SK-N-SH treated with all-trans-retinoic acid at 6 μM for 48 hours (cell line): ENCODE measurements around the gene PTPRD.

Experiments
- ATAC-seq: fragments of 200-7000 bp; cut with Tn5 transposase; 3 replicates; pipeline ENCODE4 v1.9.1; 2020; ENCODE audit warnings: mild to moderate bottlenecking, moderate library complexity
- ARNTL ChIP-seq: fragments of 450-650 bp; formaldehyde crosslinking; IDR thresholded peaks from 2 replicates; pipeline ENCODE4 v1.5.0; 2020; ENCODE audit warnings: low read depth, mild to moderate bottlenecking, moderate library complexity, borderline replicate concordance
- CREB5 ChIP-seq: fragments of 250-450 bp; sonication (Bioruptor Pico); IDR thresholded peaks from 2 replicates; pipeline ENCODE4 v1.5.1; 2020; ENCODE audit warnings: low read depth, mild to moderate bottlenecking, moderate library complexity
- CSDC2 ChIP-seq: fragments of 250-450 bp; sonication (Bioruptor Pico); IDR thresholded peaks from 2 replicates; pipeline ENCODE4 v1.5.0; 2020; ENCODE audit warnings: mild to moderate bottlenecking, moderate library complexity
- GLIS3 ChIP-seq: fragments of 250-450 bp; sonication (Bioruptor Pico); IDR thresholded peaks from 2 replicates; pipeline ENCODE4 v1.5.0; 2020; ENCODE audit warnings: mild to moderate bottlenecking, moderate library complexity
- ISL1 ChIP-seq: fragments of 250-450 bp; sonication (Bioruptor Pico); IDR thresholded peaks from 2 replicates; pipeline ENCODE4 v2.1.2; 2022; ENCODE audit warnings: mild to moderate bottlenecking, moderate library complexity
- OSR1 ChIP-seq: fragments of 250-450 bp; sonication (Bioruptor Pico); IDR thresholded peaks from 2 replicates; pipeline ENCODE4 v1.8.0; 2022; ENCODE audit warnings: moderate library complexity, mild to moderate bottlenecking, inconsistent platforms
- PPARA ChIP-seq: fragments of 250-450 bp; sonication (Bioruptor Pico); IDR thresholded peaks from 2 replicates; pipeline ENCODE4 v1.5.0; 2020; ENCODE audit warnings: mild to moderate bottlenecking, borderline replicate concordance
- RARB ChIP-seq: fragments of 250-450 bp; sonication (Bioruptor Pico); IDR thresholded peaks from 2 replicates; pipeline ENCODE4 v1.8.0; 2021; ENCODE audit warnings: mild to moderate bottlenecking, moderate library complexity
- SNAI2 ChIP-seq: fragments of 250-450 bp; sonication (Bioruptor Pico); IDR thresholded peaks from 2 replicates; pipeline ENCODE4 v1.5.0; 2020; ENCODE audit warnings: mild to moderate bottlenecking, moderate library complexity
- TCF4 ChIP-seq: fragments of 250-450 bp; sonication (Bioruptor Pico); IDR thresholded peaks from 2 replicates; pipeline ENCODE4 v1.8.0; 2021; ENCODE audit warnings: mild to moderate bottlenecking, moderate library complexity, borderline replicate concordance
- TOX ChIP-seq: fragments of 250-450 bp; sonication (Bioruptor Pico); IDR thresholded peaks from 2 replicates; pipeline ENCODE4 v1.8.0; 2021; ENCODE audit warnings: mild to moderate bottlenecking, moderate library complexity, borderline replicate concordance
- ZC3H10 ChIP-seq: fragments of 250-450 bp; sonication (Bioruptor Pico); IDR thresholded peaks from 2 replicates; pipeline ENCODE4 v1.5.1; 2021; ENCODE audit warnings: mild to moderate bottlenecking, moderate library complexity
- ZFP3 ChIP-seq: fragments of 250-450 bp; sonication (Bioruptor Pico); IDR thresholded peaks from 2 replicates; pipeline ENCODE4 v1.5.0; 2020; ENCODE audit warnings: mild to moderate bottlenecking, moderate library complexity
- ZFP30 ChIP-seq: fragments of 450-650 bp; formaldehyde crosslinking; IDR thresholded peaks from 2 replicates; pipeline ENCODE4 v1.5.0; 2022; ENCODE audit warnings: mild to moderate bottlenecking, moderate library complexity
- ZNF565 ChIP-seq: fragments of 450-650 bp; formaldehyde crosslinking; conservative IDR thresholded peaks from 2 replicates; pipeline ENCODE4 v1.5.0; 2020; ENCODE audit warnings: low read depth, mild to moderate bottlenecking, moderate library complexity
- ZNF8 ChIP-seq: fragments of 450-650 bp; formaldehyde crosslinking; IDR thresholded peaks from 2 replicates; pipeline ENCODE4 v1.5.0; 2020; ENCODE audit warnings: mild to moderate bottlenecking, moderate library complexity
- TF ChIP-seq, protein P1 (sequence below): fragments of 250-450 bp; sonication (Bioruptor Pico); IDR thresholded peaks from 2 replicates; pipeline ENCODE4 v1.8.0; 2020; ENCODE audit warnings: mild to moderate bottlenecking, moderate library complexity, borderline replicate concordance
- TF ChIP-seq, protein P2 (sequence below): fragments of 250-450 bp; sonication (Bioruptor Pico); IDR thresholded peaks from 2 replicates; pipeline ENCODE4 v1.5.1; 2021; ENCODE audit warnings: mild to moderate bottlenecking, moderate library complexity
- TF ChIP-seq, protein P3 (sequence below): fragments of 250-450 bp; sonication (Bioruptor Pico); IDR thresholded peaks from 2 replicates; pipeline ENCODE4 v1.8.0; 2021; ENCODE audit warnings: low read depth, mild to moderate bottlenecking, moderate library complexity, borderline replicate concordance

Gene PTPRD

GRCh38 chr9:8677741-8678140 lies 1935.1 kb downstream of the PTPRD start:
- ATAC-seq = no peak
- TF ChIP-seq TCF4 (CRISPR knock-in tag) (no peak), ZNF8 (CRISPR knock-in tag) (no peak), ZC3H10 (CRISPR knock-in tag) (no peak), SNAI2 (CRISPR knock-in tag) (no peak), PPARA (no peak), OSR1 (CRISPR knock-in tag) (no peak), ZFP3 (CRISPR knock-in tag) (no peak), RARB (CRISPR knock-in tag) (no peak), ZFP30 (CRISPR knock-in tag) (no peak), ZNF565 (no peak)
- TF ChIP-seq, protein P1, sequence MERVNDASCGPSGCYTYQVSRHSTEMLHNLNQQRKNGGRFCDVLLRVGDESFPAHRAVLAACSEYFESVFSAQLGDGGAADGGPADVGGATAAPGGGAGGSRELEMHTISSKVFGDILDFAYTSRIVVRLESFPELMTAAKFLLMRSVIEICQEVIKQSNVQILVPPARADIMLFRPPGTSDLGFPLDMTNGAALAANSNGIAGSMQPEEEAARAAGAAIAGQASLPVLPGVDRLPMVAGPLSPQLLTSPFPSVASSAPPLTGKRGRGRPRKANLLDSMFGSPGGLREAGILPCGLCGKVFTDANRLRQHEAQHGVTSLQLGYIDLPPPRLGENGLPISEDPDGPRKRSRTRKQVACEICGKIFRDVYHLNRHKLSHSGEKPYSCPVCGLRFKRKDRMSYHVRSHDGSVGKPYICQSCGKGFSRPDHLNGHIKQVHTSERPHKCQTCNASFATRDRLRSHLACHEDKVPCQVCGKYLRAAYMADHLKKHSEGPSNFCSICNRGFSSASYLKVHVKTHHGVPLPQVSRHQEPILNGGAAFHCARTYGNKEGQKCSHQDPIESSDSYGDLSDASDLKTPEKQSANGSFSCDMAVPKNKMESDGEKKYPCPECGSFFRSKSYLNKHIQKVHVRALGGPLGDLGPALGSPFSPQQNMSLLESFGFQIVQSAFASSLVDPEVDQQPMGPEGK (CRISPR knock-in tag) = no peak
- TF ChIP-seq, all 23 proteins: peak for 0

GRCh38 chr9:8674536-8674935 lies 1938.3 kb downstream of the PTPRD start:
- TF ChIP-seq RARB (CRISPR knock-in tag) (no peak), CSDC2 (CRISPR knock-in tag) (no peak), PPARA (no peak), GLIS3 (CRISPR knock-in tag) (no peak), ARNTL (CRISPR knock-in tag) (no peak), TOX (CRISPR knock-in tag) (no peak), CREB5 (CRISPR knock-in tag) (no peak), ZFP30 (CRISPR knock-in tag) (no peak)
- TF ChIP-seq, protein P2, sequence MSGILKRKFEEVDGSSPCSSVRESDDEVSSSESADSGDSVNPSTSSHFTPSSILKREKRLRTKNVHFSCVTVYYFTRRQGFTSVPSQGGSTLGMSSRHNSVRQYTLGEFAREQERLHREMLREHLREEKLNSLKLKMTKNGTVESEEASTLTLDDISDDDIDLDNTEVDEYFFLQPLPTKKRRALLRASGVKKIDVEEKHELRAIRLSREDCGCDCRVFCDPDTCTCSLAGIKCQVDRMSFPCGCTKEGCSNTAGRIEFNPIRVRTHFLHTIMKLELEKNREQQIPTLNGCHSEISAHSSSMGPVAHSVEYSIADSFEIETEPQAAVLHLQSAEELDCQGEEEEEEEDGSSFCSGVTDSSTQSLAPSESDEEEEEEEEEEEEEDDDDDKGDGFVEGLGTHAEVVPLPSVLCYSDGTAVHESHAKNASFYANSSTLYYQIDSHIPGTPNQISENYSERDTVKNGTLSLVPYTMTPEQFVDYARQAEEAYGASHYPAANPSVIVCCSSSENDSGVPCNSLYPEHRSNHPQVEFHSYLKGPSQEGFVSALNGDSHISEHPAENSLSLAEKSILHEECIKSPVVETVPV = no peak
- TF ChIP-seq, protein P1 (CRISPR knock-in tag) = no peak
- no peak for ATAC-seq

- ATAC-seq = no peak
- TF ChIP-seq SNAI2 (CRISPR knock-in tag) = no peak
- TF ChIP-seq, protein P1 (CRISPR knock-in tag) = no peak
These were observed 1939.0 kb downstream of the PTPRD start for GRCh38 chr9:8673830-8674229.

- no peak for ATAC-seq
These were observed 1942.1 kb downstream of the PTPRD start for GRCh38 chr9:8670751-8671150.

DNA sequence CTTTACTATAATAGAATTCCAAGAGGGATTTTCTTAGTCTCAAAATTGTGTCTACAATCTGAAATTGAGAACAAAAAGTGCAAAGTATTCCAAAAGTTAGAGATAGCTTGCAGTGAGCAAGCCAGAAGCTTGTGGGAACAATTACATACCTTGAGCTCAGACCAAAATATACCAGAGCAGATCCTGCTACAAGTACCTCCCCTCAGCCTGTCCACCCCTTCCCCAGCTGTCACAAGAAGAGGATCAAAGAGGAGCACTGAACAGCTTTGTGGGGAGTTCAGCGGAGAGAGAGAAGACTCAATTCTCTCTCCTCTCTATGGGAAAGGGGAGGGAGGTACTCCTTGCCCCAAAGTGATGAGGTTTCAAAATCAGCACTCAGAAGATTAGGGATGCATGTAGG lies 1944.1 kb downstream of the PTPRD start:
- TF ChIP-seq ZFP30 (CRISPR knock-in tag) (no peak), CSDC2 (CRISPR knock-in tag) (no peak), ZFP3 (CRISPR knock-in tag) (no peak), RARB (CRISPR knock-in tag) (no peak), TCF4 (CRISPR knock-in tag) (no peak), ZNF8 (CRISPR knock-in tag) (no peak), ISL1 (CRISPR knock-in tag) (no peak)
- TF ChIP-seq, protein P3, sequence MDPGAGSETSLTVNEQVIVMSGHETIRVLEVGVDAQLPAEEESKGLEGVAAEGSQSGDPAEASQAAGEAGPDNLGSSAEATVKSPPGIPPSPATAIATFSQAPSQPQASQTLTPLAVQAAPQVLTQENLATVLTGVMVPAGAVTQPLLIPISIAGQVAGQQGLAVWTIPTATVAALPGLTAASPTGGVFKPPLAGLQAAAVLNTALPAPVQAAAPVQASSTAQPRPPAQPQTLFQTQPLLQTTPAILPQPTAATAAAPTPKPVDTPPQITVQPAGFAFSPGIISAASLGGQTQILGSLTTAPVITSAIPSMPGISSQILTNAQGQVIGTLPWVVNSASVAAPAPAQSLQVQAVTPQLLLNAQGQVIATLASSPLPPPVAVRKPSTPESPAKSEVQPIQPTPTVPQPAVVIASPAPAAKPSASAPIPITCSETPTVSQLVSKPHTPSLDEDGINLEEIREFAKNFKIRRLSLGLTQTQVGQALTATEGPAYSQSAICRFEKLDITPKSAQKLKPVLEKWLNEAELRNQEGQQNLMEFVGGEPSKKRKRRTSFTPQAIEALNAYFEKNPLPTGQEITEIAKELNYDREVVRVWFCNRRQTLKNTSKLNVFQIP = no peak
- TF ChIP-seq, protein P2 = no peak
- no peak for ATAC-seq

More at GRCh38 chr9:8670751-8671150, 1942.1 kb downstream of the PTPRD start:
- no peak for TF ChIP-seq GLIS3 (CRISPR knock-in tag)
- TF ChIP-seq, all 23 proteins: peak for 0
